GM12872 (cell line): ENCODE data around the gene PNPT1.

Experiments
- CTCF ChIP-seq: IDR thresholded peaks from 3 replicates; pipeline ENCODE4 v1.5.1; 2011; ENCODE audit warnings: low read depth, mild to moderate bottlenecking, low read length, moderate library complexity; ENCODE audit not compliant: insufficient read depth

PNPT1 gene

GRCh38 chr2:55720417-55720816 lies 26.8 kb upstream of the PNPT1 start:
- TF ChIP-seq CTCF: no peak

- TF ChIP-seq CTCF: no peak
These were observed 26.2 kb upstream of the PNPT1 start for GRCh38 chr2:55719852-55720251.

GRCh38 chr2:55718165-55719008 lies 24.7 kb upstream of the PNPT1 start:
- peak; percentile 68 for TF ChIP-seq CTCF

GRCh38 chr2:55715626-55716025 lies 22.0 kb upstream of the PNPT1 start:
- TF ChIP-seq CTCF: no peak

- TF ChIP-seq CTCF: no peak
These were observed 18.9 kb upstream of the PNPT1 start for GRCh38 chr2:55712477-55713060.

GRCh38 chr2:55710025-55710424 lies 16.4 kb upstream of the PNPT1 start:
- no peak for TF ChIP-seq CTCF

GRCh38 chr2:55707751-55708150 lies 14.1 kb upstream of the PNPT1 start:
- no peak for TF ChIP-seq CTCF
